ENCODE results near the gene CPOX.

The CPOX gene

GRCh38 chr3:98594628-98595324 lies 1.4 kb upstream of the CPOX start:
- FAIRE-seq, result no peak

- no peak for FAIRE-seq
Measured at GRCh38 chr3:98592345-98592935, 971 bp downstream of the CPOX start.

GRCh38 chr3:98589331-98590036 lies 3.9 kb downstream of the CPOX start:
- no peak for FAIRE-seq

GRCh38 chr3:98588065-98588464 lies 5.3 kb downstream of the CPOX start:
- no peak for FAIRE-seq

- no peak for FAIRE-seq
Measured at GRCh38 chr3:98587654-98588053, 5.8 kb downstream of the CPOX start.

GRCh38 chr3:98584547-98584946 lies 8.9 kb downstream of the CPOX start:
- no peak for FAIRE-seq

- no peak for FAIRE-seq
Measured at GRCh38 chr3:98583766-98584165, 9.6 kb downstream of the CPOX start.

GRCh38 chr3:98582042-98582441 lies 11.4 kb downstream of the CPOX start:
- no peak for FAIRE-seq

GRCh38 chr3:98581474-98581873 lies 11.9 kb downstream of the CPOX start:
- FAIRE-seq, result no peak

GRCh38 chr3:98580401-98581386 lies 12.7 kb downstream of the CPOX start:
- no peak for FAIRE-seq

- FAIRE-seq, result no peak
Measured at GRCh38 chr3:98577178-98577895, 16.1 kb downstream of the CPOX start.

GRCh38 chr3:98574132-98574531 lies 19.3 kb downstream of the CPOX start:
- FAIRE-seq, result no peak

GRCh38 chr3:98573181-98573728 lies 20.2 kb downstream of the CPOX start:
- no peak for FAIRE-seq

GRCh38 chr3:98568402-98568801 lies 25.0 kb downstream of the CPOX start:
- no peak for FAIRE-seq

GRCh38 chr3:98567666-98568270 lies 25.6 kb downstream of the CPOX start:
- no peak for FAIRE-seq

- FAIRE-seq, result no peak
Measured at GRCh38 chr3:98565843-98566242, 27.6 kb downstream of the CPOX start.

GRCh38 chr3:98565237-98565643 lies 28.2 kb downstream of the CPOX start:
- no peak for FAIRE-seq

GRCh38 chr3:98564282-98565005 lies 29.0 kb downstream of the CPOX start:
- FAIRE-seq, result no peak

- FAIRE-seq, result no peak
Measured at GRCh38 chr3:98563661-98564281, 29.6 kb downstream of the CPOX start.
